Small intestine (tissue), 16 donors: ENCODE results near the gene CLDN19. TPM values are rescaled to one million over a fixed set of nuclear protein-coding genes. Genes with fewer than 3 reads are reported as not detected.

Source experiments
- DNase-seq, 2 donors: peaks; one replicate each; pipeline versions ENCODE4 v3.0.0 to v3.0.0-alpha.2; 2013
- FAIRE-seq: peaks from 2 replicates; lab custom pipeline; 2012; peaks lifted over from hg19 to GRCh38; lab: Jason Lieb, UNC
- H3K27ac ChIP-seq, 3 donors: one replicate each; pipeline ENCODE4 v1.5.1; 2013; ENCODE audit warnings: low read length in 2 of 3, mild to moderate bottlenecking in 2 of 3, control low read depth in 1 of 3, inconsistent platforms in 1 of 3, low read depth in 1 of 3, moderate library complexity in 1 of 3
- H3K27me3 ChIP-seq, 3 donors: one replicate each; pipeline ENCODE4 v1.6.1; 2013; ENCODE audit warnings: low read length in 3 of 3, inconsistent platforms in 1 of 3; ENCODE audit not compliant: control insufficient read depth in 3 of 3, insufficient read depth in 3 of 3
- H3K36me3 ChIP-seq, 3 donors: one replicate each; pipeline ENCODE4 v1.6.1; 2013; ENCODE audit warnings: low read length in 3 of 3, inconsistent platforms in 1 of 3, low read depth in 1 of 3, mild to moderate bottlenecking in 1 of 3, moderate library complexity in 1 of 3; ENCODE audit not compliant: control insufficient read depth in 3 of 3, insufficient read depth in 2 of 3
- H3K4me1 ChIP-seq, 3 donors: one replicate each; pipeline ENCODE4 v1.6.1; 2013; ENCODE audit warnings: low read length in 2 of 3, inconsistent platforms in 1 of 3, low read depth in 1 of 3, mild to moderate bottlenecking in 1 of 3, moderate library complexity in 1 of 3; ENCODE audit not compliant: control insufficient read depth in 3 of 3, insufficient read depth in 2 of 3
- H3K4me3 ChIP-seq, 3 donors: one replicate each; pipeline ENCODE4 v1.5.1; 2013; ENCODE audit warnings: low read length in 3 of 3, control low read depth in 1 of 3, inconsistent platforms in 1 of 3, low read depth in 1 of 3, mild to moderate bottlenecking in 1 of 3, moderate library complexity in 1 of 3
- H3K9me3 ChIP-seq, 2 donors: one replicate each; pipeline ENCODE4 v1.6.1; 2013; ENCODE audit warnings: low read depth in 1 of 2, low read length in 1 of 2; ENCODE audit not compliant: control insufficient read depth in 2 of 2, insufficient read depth in 1 of 2
- WGBS, 3 donors: extraction: QIAGEN DNeasy Blood & Tissue Kit; methylation state at CpG; one replicate each; pipeline ENCODE4 v1.1.7; 2013; 5-methylcytosine and 5-hydroxymethylcytosine counted together
- long read RNA-seq, 10 donors: transcript quantifications; one replicate each; lab custom pipeline, GENCODE V29; 2026
- polyA plus RNA-seq, 4 donors: library from polyadenylated mRNA; stranded (reverse) in 3 of 4; unstranded in 1 of 4; fragments of 200-250 nt in 3 of 4; fragments of 120-200 nt in 1 of 4; gene quantifications; one replicate each; pipeline versions ENCODE4 v1.2.1 to v1.2.3, GENCODE V29; 2013
- donor health status: healthy with polysubstance abuse.
- donor health status: control.
- donor health status: control.
- donor health status: Bipolar disorder and iron deficiency.
- donor health status: healthy.

The CLDN19 gene
- 1 to 10 TPM in 1 of 4 donors, under 1 TPM in 1, not detected in 2; 0.18 to 8.4 TPM for polyA plus RNA-seq
- long read RNA-seq, donor 1 = 0 reads
- long read RNA-seq, donor 2, partial matches to known transcripts = 0 of 1 reads
- long read RNA-seq, donor 2, other reads (novel, unspliced or antisense) = 0 of 1 reads
- long read RNA-seq, donor 3 = 0 reads
- long read RNA-seq, donor 4 = 0 reads
- long read RNA-seq, donor 5, partial matches to known transcripts = 0 of 5 reads
- long read RNA-seq, donor 5, other reads (novel, unspliced or antisense) = 0 of 5 reads
- long read RNA-seq, donor 6 = 0 reads
- long read RNA-seq, donor 7 = 0 reads
- long read RNA-seq, donor 8 = 0 reads
- long read RNA-seq, donor 9 = 0 reads
- long read RNA-seq, donor 10, partial matches to known transcripts = 0 of 3 reads
- long read RNA-seq, donor 10, other reads (novel, unspliced or antisense) = 0 of 3 reads

DNA sequence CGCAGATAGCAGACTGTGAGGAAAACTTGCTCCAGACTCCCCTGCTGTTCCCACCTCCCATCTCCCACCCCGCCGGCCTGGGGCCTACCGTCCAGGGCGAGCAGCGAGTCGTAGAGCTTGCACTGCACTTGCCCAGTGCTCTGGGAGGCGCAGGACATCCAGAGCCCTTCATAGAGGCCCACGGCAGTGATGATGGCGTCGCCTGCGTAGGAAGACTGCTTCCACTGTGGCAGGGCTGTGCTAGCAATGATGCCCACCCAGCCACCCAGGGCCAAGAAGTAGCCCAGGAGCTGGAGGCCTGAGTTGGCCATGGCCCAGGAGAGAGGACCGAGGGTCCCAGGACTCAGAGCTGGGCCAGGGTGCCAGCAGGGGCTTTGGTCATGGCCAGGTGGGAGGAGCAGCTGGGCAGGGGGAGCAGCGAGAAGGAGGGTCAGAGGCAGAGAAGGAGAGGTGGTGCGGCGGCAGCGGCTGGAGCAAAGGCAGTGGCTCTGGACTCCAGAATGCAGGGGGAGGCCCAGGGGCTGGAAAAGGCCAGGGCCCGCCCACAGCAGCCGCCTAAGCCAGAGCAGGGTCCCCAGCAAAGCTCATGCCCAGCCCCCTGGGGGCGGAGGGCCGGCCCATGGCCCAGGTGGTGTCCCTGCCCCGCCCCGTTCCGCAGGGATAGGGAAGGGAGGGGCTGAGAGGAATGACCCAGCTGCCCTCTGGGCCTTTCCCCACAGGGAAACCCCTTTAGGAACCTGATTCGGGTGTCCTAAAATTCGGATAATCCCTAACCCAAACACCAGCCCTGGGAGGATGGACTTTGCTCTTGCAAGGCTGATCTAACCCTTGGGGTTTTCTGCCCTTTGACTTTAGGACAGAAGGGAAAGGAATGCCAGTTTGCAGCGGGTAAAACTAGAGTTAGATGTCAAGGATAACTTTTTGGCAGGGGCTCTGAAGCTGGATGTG, at the start of gene CLDN19:
Gene CLDN19, minus strand, starts transcription at position 484 of the 948 bp plus-strand sequence. Its CDS starts 173 bp downstream, at position 311.
- peaks cover 0 to 13% (median 0%) of the 10 kb centered on the region in 3 donors for H3K4me1 ChIP-seq
- no peak within 1 kb of the TSS for H3K27ac ChIP-seq
- WGBS, 3 donors = 63 to 71% (median 67%) methylated on average over 25 to 27 of the region's 27 CpGs
- no peaks in the 10 kb centered on the region for H3K9me3 ChIP-seq
- no peaks in the 10 kb centered on the region for H3K27me3 ChIP-seq
- no peaks in the 10 kb centered on the region for H3K36me3 ChIP-seq
- FAIRE-seq (no peak), DNase-seq (peak; percentile 28 to 61)
- H3K4me3 ChIP-seq = no peak within 1 kb of the TSS

DNA sequence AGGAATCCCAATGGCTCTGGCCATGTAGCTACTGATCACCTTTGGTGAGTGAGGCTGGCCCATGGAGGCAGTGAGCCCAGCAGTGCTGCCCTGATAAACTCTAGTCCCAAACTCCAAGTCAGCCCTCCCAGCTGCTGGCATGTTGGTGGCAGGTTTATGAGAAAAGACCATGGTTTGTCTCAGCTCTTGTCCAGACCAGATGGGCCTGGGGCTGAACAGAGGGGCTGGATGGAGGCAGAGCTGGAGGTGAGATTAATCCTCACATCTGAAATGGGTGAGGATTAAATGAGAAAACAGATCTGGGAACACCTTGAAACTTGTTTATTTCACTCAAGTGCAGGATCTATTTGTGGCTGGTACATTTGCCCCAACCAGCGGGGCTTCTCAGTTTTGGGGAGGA, 48.0 kb upstream of the CLDN19 start:
- H3K27me3 ChIP-seq = peaks cover 0 to 38% (median 0%) of the 10 kb centered on the region in 3 donors
- H3K4me3 ChIP-seq = no peak overlapping the region
- WGBS, 3 donors = 89 to 100% (median 94%) methylated on average over 1 of the region's 1 CpG
- peaks cover 0 to 12% (median 0%) of the 10 kb centered on the region in 3 donors for H3K36me3 ChIP-seq
- H3K27ac ChIP-seq = no peak overlapping the region
- FAIRE-seq = no peak
- DNase-seq = no peak
- H3K9me3 ChIP-seq = no peaks in the 10 kb centered on the region
- H3K4me1 ChIP-seq = peaks cover 0 to 9% (median 0%) of the 10 kb centered on the region in 3 donors

- no peak for FAIRE-seq
- Histone ChIP-seq H3K36me3 (peaks cover 0 to 18% (median 0%) of the 10 kb centered on the region in 3 donors), H3K9me3 (no peaks in the 10 kb centered on the region), H3K27ac (no peak overlapping the region), H3K27me3 (peaks cover 0 to 37% (median 0%) of the 10 kb centered on the region in 3 donors), H3K4me1 (peaks cover 0 to 9% (median 0%) of the 10 kb centered on the region in 3 donors), H3K4me3 (no peak overlapping the region)
- WGBS, 3 donors = 86 to 92% (median 92%) methylated on average over 5 of the region's 5 CpGs
- DNase-seq = no peak
These were observed 46.1 kb upstream of the CLDN19 start for GRCh38 chr1:42786097-42786496.

DNA sequence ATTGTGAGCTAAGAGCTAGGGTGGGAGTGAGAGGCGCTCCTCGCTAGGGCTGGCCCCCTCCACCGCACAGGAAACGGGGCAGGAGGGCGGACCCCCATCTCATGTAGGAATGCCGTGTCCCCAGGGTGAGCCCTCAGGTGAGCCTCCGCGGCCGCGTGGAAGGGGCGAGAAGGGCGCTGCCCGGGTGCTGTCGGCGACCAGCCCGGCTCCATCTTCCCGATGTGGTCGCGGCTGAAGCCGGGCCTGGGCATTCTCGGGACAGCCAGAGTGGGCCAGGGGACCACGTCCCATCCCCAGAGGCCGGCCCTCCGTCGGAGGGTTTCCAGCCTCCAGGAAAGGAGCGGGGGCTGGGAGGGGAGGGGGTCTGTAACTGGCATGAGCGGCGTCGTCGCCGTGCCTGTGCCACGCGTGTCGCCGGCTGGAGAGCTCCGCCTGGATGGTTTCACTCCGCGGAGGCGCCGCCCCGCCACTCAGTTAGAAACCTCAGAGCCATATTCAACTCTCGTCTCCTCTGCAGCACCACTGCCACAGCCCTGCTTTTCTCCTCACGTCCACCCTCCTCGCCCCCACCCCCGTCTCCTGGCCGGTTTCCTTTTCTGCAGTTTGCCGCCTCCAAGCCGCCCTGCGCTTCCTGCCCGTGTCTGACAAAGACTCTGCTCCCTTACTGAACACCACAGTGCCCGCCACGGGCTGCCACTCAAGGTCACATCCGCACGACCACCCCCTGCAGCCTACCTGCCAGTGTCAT, 45.1 kb upstream of the CLDN19 start, which contains the start of gene TMEM269:
Gene TMEM269, plus strand, starts transcription at position 46 of the 748 bp plus-strand sequence. CDS start 4,903 bp downstream, outside the sequence.
- peak within 1 kb of the TSS in 2 of 3 donors; percentile 24 to 39 for H3K4me3 ChIP-seq
- 8 to 12% (median 11%) methylated on average over 43 to 54 of the region's 54 CpGs for WGBS, 3 donors
- DNase-seq = peak in 1 of 2 donors; percentile 28

DNA sequence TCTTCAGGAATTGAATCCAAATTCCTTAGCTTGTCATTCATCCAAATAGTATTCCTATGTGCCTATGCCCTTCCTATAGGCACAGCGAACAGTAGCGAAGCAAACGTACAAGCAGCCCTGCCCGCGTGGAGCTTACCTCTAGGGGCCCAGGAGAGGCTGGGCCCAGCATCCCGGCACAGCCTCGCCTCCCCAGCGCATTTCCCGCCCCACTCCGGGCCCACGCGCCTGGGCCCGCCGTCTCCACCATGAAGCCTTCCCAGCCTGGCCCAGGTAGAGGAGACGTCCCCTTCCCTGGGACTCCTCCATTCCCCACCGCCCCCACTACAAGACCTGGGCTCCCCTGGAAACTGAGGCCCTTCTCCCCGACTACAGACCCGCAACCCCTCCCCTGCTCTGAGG, 44.5 kb upstream of the CLDN19 start:
- Histone ChIP-seq H3K36me3 (peaks cover 0 to 22% (median 0%) of the 10 kb centered on the region in 3 donors), H3K27ac (no peak overlapping the region), H3K4me1 (peaks cover 0 to 9% (median 0%) of the 10 kb centered on the region in 3 donors), H3K9me3 (no peaks in the 10 kb centered on the region), H3K4me3 (peak overlapping the region in 2 of 3 donors; percentile 24 to 39), H3K27me3 (peaks cover 0 to 33% (median 0%) of the 10 kb centered on the region in 3 donors)
- FAIRE-seq (no peak), DNase-seq (no peak)
- WGBS, 3 donors = 84 to 95% (median 89%) methylated on average over 18 of the region's 18 CpGs

More for the DNA sequence above, 45.1 kb upstream of the CLDN19 start, which contains the start of gene TMEM269:
- Histone ChIP-seq H3K27ac (no peak within 1 kb of the TSS), H3K27me3 (peaks cover 0 to 37% (median 0%) of the 10 kb centered on the region in 3 donors), H3K36me3 (peaks cover 0 to 22% (median 0%) of the 10 kb centered on the region in 3 donors), H3K9me3 (no peaks in the 10 kb centered on the region), H3K4me1 (peaks cover 0 to 9% (median 0%) of the 10 kb centered on the region in 3 donors)
- no peak for FAIRE-seq

GRCh38 chr1:42783092-42783491, 43.1 kb upstream of the CLDN19 start:
- FAIRE-seq (no peak), DNase-seq (no peak)
- Histone ChIP-seq H3K4me1 (peaks cover 0 to 9% (median 0%) of the 10 kb centered on the region in 3 donors), H3K4me3 (no peak overlapping the region), H3K9me3 (no peaks in the 10 kb centered on the region), H3K36me3 (peaks cover 0 to 21% (median 0%) of the 10 kb centered on the region in 3 donors), H3K27me3 (peaks cover 0 to 33% (median 0%) of the 10 kb centered on the region in 3 donors), H3K27ac (no peak overlapping the region)
- WGBS, 3 donors = 97 to 100% (median 98%) methylated on average over 2 of the region's 2 CpGs

- H3K27ac ChIP-seq = no peak overlapping the region
- DNase-seq = no peak
- no peak overlapping the region for H3K4me3 ChIP-seq
- peaks cover 0 to 13% (median 0%) of the 10 kb centered on the region in 3 donors for H3K27me3 ChIP-seq
- H3K9me3 ChIP-seq = no peaks in the 10 kb centered on the region
- peaks cover 4 to 39% (median 6%) of the 10 kb centered on the region in 3 donors for H3K36me3 ChIP-seq
- 98 to 100% (median 100%) methylated on average over 1 of the region's 1 CpG for WGBS, 3 donors
- H3K4me1 ChIP-seq = peaks cover 0 to 4% (median 0%) of the 10 kb centered on the region in 3 donors
- no peak for FAIRE-seq
These were observed 40.1 kb upstream of the CLDN19 start for GRCh38 chr1:42780176-42780575.
